Endothelial cell (in vitro differentiated cells): Measurements from ENCODE around the gene FAM222B. TPM values are rescaled to one million over a fixed set of nuclear protein-coding genes. Genes with fewer than 3 reads are reported as not detected.
"Not testable (repeated sequence)": the region's sequence is repeated elsewhere in the genome, so short reads cannot be mapped to it uniquely, and the experiment has no call there.

Experiments
- DNase-seq: peaks from one replicate; pipeline ENCODE4 v3.0.0; 2021; ENCODE audit warnings: low spot score
- H3K27ac Mint-ChIP-seq: one replicate; pipeline ENCODE4 v1.8.0; 2021; ENCODE audit warnings: mixed read lengths, inconsistent platforms; ENCODE audit not compliant: unreplicated experiment
- H3K27me3 Mint-ChIP-seq: one replicate; pipeline ENCODE4 v1.8.0; 2021; ENCODE audit warnings: mild to moderate bottlenecking, moderate library complexity, mixed read lengths, inconsistent platforms; ENCODE audit not compliant: unreplicated experiment
- H3K36me3 Mint-ChIP-seq: one replicate; pipeline ENCODE4 v1.8.0; 2021; ENCODE audit warnings: mild to moderate bottlenecking, low read depth, mixed read lengths, inconsistent platforms; ENCODE audit not compliant: unreplicated experiment
- H3K4me1 Mint-ChIP-seq: one replicate; pipeline ENCODE4 v1.8.0; 2021; ENCODE audit warnings: mild to moderate bottlenecking, mixed read lengths, inconsistent platforms; ENCODE audit not compliant: unreplicated experiment
- H3K4me3 Mint-ChIP-seq: one replicate; pipeline ENCODE4 v1.8.0; 2021; ENCODE audit warnings: mild to moderate bottlenecking, mixed read lengths, inconsistent platforms; ENCODE audit not compliant: unreplicated experiment
- H3K9me3 Mint-ChIP-seq: one replicate; pipeline ENCODE4 v1.8.0; 2021; ENCODE audit warnings: mixed read lengths, inconsistent platforms; ENCODE audit not compliant: unreplicated experiment
- CTCF ChIP-seq: fragments of 200-600 bp; sonication (generic); IDR thresholded peaks from one replicate; pipeline ENCODE4 v1.5.0; 2021; ENCODE audit warnings: antibody characterized with exemption; ENCODE audit not compliant: unreplicated experiment
- total RNA-seq: library from RNA; stranded (reverse); fragmentation: NEBNext Ultra II Directional; extraction: Animal tissue kit (Norgen Biotek cat#: 25700); gene quantifications from one replicate; pipeline ENCODE4 v1.2.1, GENCODE V29; 2021; ENCODE audit not compliant: unreplicated experiment

The FAM222B gene
- total RNA-seq, 1 donor from 2014 or later, result 69.9 TPM

DNA sequence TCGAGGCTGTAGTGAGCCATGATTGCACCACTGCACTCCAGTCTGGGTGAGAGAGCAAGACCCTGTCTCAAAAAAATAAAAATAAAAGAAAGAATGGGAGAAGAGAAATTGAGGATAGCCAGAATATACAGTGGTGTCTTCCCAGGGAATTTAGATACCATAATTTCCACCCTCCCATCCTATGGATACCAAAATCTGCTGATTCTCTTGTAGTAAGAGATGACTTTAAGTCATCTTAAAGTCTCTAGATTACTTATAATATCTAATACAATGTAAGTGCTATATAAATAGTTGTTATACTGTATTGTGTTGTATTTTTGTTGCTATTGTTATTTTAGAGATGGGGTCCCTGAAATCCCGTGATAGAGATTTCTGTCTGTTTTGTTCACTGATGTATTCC is 10.7 kb upstream of the FAM222B start:
- no peak for TF ChIP-seq CTCF
- peaks cover 18% of the 10 kb centered on the region for H3K4me1 Mint-ChIP-seq
- no peaks in the 10 kb centered on the region for H3K9me3 Mint-ChIP-seq
- no peak overlapping the region for H3K27ac Mint-ChIP-seq
- DNase-seq, result no peak
- H3K27me3 Mint-ChIP-seq, result peaks cover 1% of the 10 kb centered on the region
- H3K4me3 Mint-ChIP-seq, result no peak overlapping the region
- H3K36me3 Mint-ChIP-seq, result peaks cover 7% of the 10 kb centered on the region

- Mint-ChIP-seq H3K27me3 (peaks cover 1% of the 10 kb centered on the region), H3K36me3 (no peaks in the 10 kb centered on the region)
- no peak for DNase-seq
Observed at GRCh38 chr17:28849281-28849680, 6.7 kb upstream of the FAM222B start.

GRCh38 chr17:28848667-28849066 is 6.1 kb upstream of the FAM222B start:
- H3K27ac Mint-ChIP-seq, H3K9me3 Mint-ChIP-seq, H3K36me3 Mint-ChIP-seq, H3K4me3 Mint-ChIP-seq, H3K4me1 Mint-ChIP-seq, H3K27me3 Mint-ChIP-seq: not testable (repeated sequence)
- peak; percentile 36 for DNase-seq
- peak; percentile 83 for TF ChIP-seq CTCF

More at GRCh38 chr17:28849281-28849680, 6.7 kb upstream of the FAM222B start:
- no peaks in the 10 kb centered on the region for H3K9me3 Mint-ChIP-seq
- no peak for TF ChIP-seq CTCF
- H3K4me1 Mint-ChIP-seq, result no peaks in the 10 kb centered on the region
- peak overlapping the region; percentile 31 for H3K27ac Mint-ChIP-seq
- H3K4me3 Mint-ChIP-seq, result no peak overlapping the region

DNA sequence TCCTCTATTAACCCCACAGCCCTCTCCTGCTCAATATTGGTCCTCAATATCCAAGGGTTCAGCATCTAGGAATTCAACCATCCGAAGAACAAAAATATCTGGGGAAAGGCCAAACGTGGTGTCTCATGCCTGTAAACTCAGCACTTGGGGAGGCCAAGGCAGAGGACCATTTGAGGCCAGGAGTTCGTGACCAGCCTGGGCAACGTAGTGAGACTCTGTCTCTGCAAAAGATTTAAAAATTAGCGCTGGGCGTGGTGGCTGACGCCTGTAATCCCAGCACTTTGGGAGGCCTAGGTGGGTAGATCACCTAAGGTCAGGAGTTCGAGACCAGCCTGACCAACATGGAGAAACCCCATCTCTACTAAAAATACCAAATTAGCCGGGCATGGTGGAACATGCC is 4.1 kb upstream of the FAM222B start:
- not testable (repeated sequence) for H3K4me3 Mint-ChIP-seq, H3K9me3 Mint-ChIP-seq, DNase-seq, H3K4me1 Mint-ChIP-seq, H3K27ac Mint-ChIP-seq, H3K27me3 Mint-ChIP-seq, H3K36me3 Mint-ChIP-seq

- peaks cover 8% of the 10 kb centered on the region for H3K27me3 Mint-ChIP-seq
- peaks cover 11% of the 10 kb centered on the region for H3K4me1 Mint-ChIP-seq
- no peak for TF ChIP-seq CTCF
- H3K36me3 Mint-ChIP-seq, result peaks cover 5% of the 10 kb centered on the region
- no peak overlapping the region for H3K27ac Mint-ChIP-seq
- H3K4me3 Mint-ChIP-seq, result no peak overlapping the region
- H3K9me3 Mint-ChIP-seq, result no peaks in the 10 kb centered on the region
- no peak for DNase-seq
Observed at GRCh38 chr17:28846231-28846630, 3.6 kb upstream of the FAM222B start.

- H3K4me3 Mint-ChIP-seq, result peak overlapping the region; percentile 65
- H3K9me3 Mint-ChIP-seq, result no peaks in the 10 kb centered on the region
- DNase-seq, result no peak
- H3K4me1 Mint-ChIP-seq, result peaks cover 22% of the 10 kb centered on the region
- no peak for TF ChIP-seq CTCF
- H3K36me3 Mint-ChIP-seq, result peaks cover 5% of the 10 kb centered on the region
- H3K27me3 Mint-ChIP-seq, result peaks cover 7% of the 10 kb centered on the region
- peak overlapping the region; percentile 17 for H3K27ac Mint-ChIP-seq
Observed at GRCh38 chr17:28843816-28844148, 1.2 kb upstream of the FAM222B start.
